Measurements from ENCODE around the gene SOX10.
"Not testable (repeated sequence)": the region's sequence is repeated elsewhere in the genome, so short reads cannot be mapped to it uniquely, and the experiment has no call there.

The SOX10 gene

DNA sequence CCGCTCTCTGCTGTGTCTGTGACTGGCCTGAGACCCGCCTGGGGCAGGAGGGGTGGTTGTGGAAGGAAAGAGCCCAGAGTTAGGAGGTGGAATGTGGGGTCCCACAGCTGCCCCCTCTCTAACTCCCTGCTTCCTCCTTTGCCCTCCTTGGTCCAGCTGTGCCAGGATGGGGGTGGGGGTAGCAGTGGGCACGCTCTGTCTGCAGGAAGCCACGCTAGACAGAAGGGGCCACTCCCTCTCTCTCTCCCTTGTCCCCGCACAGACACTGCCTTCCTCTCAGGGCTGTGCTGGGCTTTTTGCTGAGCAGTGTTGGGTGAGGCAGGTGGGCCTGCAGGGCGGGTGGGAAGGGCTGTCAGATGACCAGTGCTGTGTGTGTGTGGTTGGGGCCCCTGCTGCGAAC, 2.0 kb upstream of the SOX10 start:
- DNase-seq (ENCODE audit: low read depth in 2 of 3, low spot score in 2 of 3): no peak

GRCh38 chr22:37985751-37986281, 1.5 kb upstream of the SOX10 start:
- no peak for DNase-seq (ENCODE audit: low read depth in 2 of 3, low spot score in 2 of 3)

DNA sequence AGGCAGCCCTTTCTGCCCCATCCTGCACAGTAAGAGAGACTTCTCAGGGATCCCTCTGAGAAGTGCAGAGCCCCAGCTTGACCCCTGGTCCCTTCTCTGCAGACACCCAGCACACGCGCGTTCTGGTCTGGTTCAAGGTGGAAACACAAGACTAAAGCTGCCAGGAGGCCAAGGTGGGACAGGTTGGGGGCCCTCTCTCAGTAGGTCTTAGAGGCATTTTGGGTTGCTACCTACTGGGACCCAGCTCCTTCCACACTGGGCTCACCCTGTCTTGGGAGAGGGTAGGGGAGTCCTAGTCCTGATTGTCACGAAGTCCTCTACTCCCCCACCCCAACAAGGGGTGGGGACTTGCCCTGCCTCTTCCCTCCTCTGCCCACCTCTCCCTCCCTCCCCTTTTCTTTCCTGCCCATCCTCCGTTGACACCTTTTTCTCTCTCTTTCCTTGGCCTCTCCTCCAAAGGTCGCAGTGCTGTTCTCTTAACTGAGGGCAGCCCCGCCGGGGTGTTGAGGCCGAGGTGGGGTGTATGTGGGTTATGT, 763 bp upstream of the SOX10 start:
- DNase-seq (ENCODE audit: low read depth in 2 of 3, low spot score in 2 of 3): no peak

GRCh38 chr22:37982938-37983859, 1.2 kb downstream of the SOX10 start:
- no peak for DNase-seq (ENCODE audit: low read depth in 2 of 3, low spot score in 2 of 3)

GRCh38 chr22:37982151-37982785, 2.1 kb downstream of the SOX10 start:
- DNase-seq (ENCODE audit: low read depth in 2 of 3, low spot score in 2 of 3): no peak

- no peak for DNase-seq (ENCODE audit: low read depth in 2 of 3, low spot score in 2 of 3)
Observed at GRCh38 chr22:37981282-37982011, 2.9 kb downstream of the SOX10 start.

GRCh38 chr22:37979782-37980181, 4.6 kb downstream of the SOX10 start:
- DNase-seq (ENCODE audit: low read depth in 2 of 3, low spot score in 2 of 3): no peak

DNA sequence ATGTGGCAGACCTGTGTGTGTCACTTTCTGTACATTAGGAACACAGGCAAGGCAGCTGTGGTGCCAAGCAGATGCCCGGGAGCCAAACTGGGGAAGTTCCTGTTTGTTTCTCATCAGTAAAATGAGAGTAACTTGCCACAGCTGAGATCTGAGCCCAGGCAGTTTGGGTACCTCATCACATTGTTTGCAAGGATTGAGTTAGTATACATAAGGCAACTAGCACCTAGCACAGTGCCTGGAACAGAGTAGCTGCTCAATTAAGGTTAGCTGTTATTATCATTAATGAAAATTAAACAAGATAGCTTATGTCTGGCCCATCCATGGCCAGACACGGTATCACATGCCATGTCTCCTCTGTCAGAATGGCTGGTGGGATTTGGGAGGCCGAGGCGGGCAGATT, 7.8 kb downstream of the SOX10 start:
- DNase-seq (ENCODE audit: low read depth in 2 of 3, low spot score in 2 of 3): no peak

DNA sequence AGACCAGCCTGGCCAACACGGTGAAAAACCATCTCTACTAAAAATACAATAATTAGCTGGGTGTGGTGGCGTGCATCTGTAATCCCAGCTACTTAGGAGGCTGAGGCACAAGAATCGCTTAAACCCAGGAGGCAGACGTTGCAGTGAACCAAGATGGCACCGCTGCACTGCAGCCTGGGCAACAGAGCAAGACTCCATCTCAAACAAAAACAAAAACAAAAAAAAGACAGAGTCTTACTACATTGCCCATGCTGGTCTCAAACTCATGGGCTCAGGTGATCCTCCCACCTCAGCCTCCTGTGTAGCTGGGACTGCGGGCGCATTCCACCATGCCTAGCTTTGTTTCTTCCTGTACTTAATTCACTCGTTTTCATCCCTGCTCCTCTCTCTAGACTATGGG, 8.3 kb downstream of the SOX10 start:
- not testable (repeated sequence) for DNase-seq (ENCODE audit: low read depth in 2 of 3, low spot score in 2 of 3)

DNA sequence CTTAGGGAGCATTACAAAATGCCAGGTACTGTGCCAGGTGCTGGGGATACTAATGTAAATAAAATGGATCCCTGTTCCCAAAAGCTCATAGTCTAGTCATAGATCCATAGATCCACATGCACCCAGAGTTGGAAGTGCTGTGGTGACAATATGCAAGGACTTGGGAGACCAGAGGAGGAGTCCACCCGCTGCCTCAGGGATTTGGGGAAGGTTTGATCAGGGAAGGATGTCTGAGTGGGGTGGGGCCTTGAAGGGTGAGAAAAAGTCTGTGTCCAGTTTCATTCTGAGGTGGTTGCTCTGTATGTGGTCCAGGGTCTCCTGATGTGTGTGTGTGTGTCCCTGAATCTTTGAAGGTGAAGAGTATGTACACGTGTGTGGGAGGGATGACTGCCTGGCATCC, 9.2 kb downstream of the SOX10 start:
- no peak for DNase-seq (ENCODE audit: low read depth in 2 of 3, low spot score in 2 of 3)

GRCh38 chr22:37973271-37974170, 10.8 kb downstream of the SOX10 start:
- DNase-seq (ENCODE audit: low read depth in 2 of 3, low spot score in 2 of 3): no peak

GRCh38 chr22:37972527-37972926, 11.8 kb downstream of the SOX10 start:
- DNase-seq (ENCODE audit: low read depth in 2 of 3, low spot score in 2 of 3): no peak

- DNase-seq (ENCODE audit: low read depth in 2 of 3, low spot score in 2 of 3): no peak
Observed at GRCh38 chr22:37971475-37972434, 12.6 kb downstream of the SOX10 start.

- no peak for DNase-seq (ENCODE audit: low read depth in 2 of 3, low spot score in 2 of 3)
Observed at GRCh38 chr22:37970864-37971263, 13.5 kb downstream of the SOX10 start.

DNA sequence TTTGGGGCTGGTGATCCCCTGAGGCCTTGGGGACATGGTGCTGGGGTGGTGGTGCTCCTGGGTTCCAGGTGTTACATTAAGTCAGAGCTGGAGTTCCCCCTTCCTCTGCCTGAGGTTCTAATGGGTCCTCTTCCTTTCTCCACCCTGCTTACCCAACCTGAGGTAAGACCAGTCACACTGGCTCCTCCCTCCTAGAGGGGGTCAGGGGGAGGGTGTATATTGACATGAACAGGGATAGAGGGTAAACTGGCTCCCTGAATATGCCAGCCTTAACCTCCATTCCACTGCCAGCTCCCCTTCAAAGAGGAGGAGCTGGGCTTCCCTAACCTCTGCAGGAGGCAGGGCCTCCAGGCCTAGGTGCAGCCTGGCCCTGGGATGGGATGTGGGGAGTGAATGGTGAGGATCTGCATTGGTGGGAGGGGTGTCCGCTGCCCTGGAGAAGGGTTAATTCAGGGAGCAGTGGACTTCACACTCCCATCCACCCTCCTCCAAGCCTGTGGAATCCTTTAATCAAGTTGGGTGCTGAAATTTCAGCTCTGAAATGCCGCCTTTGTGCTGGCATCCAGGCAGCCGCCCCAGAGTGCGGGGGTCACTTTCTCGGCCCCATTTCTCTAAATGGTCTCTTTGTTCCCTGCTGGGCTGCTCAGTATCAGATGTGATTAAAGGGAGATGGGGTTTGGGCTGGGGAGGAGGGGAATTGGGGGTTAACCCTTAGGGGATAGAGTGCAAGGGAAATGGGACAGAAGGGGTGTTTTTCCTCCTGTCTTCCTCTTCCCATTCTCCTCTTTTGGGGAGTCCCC, 15.7 kb downstream of the SOX10 start:
- no peak for DNase-seq (ENCODE audit: low read depth in 2 of 3, low spot score in 2 of 3)

DNA sequence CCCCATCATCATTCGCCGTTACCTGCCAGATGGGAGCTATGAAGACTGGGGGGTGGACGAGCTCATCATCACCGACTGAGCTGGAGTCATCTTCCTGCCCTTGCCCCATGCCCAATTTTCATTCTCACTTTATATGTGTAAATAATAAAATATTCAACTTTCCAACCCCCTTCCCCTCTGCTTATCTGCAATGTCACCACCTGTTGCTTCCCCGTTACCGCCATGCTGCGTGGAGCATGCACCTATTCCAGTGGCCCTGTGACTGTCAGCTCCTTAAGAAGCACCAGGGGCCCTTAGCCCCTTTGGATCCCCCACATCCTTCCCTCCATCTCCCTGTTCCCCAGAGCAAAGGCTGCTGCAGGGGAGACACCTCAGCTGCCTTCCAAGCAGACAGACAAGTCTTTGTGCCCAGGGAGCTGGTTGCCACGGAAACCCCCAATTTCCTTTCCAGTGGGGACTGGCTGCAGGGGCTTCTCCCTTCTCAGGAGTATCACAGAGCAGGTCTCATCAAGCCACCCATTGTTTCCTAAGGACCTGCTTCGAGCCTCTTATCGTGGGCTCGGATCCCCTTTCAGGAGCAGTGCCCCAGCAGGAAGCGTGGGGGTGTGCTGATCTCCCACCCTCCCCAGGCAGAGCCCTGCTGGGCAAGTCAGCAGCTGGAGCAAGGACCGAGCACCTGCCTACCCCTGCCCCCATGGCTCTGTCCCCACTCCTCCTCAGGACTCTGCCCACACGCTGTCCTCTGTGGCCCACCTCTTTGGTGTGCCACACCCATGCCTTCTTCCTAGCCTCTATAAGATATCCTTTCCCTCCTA, 16.5 kb downstream of the SOX10 start:
- no peak for DNase-seq (ENCODE audit: low read depth in 2 of 3, low spot score in 2 of 3)

DNA sequence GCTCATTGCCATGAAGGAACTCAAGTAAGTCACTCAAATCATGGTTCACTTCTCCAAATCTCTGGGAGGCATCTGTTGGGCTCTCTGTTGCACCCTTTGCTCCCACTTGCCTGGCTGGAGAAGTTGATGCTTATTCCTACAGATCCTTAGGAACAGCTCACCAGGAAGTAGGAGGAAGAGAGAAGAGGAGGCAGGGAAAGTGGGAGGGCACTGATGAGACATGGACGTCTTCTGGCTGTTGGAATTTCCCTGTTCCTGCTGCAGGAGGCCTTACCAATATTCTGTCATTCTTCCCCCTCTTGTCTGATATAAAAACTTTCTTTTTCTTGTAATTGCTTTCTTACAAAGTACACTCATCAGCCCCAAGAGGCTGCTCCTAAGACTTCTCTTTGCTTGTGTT, 17.2 kb downstream of the SOX10 start:
- DNase-seq (ENCODE audit: low read depth in 2 of 3, low spot score in 2 of 3): no peak
